Ramos (cell line): ENCODE measurements around the gene PRM3.

ENCODE experiments used
- in situ Hi-C: fragments of 300-500 bp; cut with MboI; formaldehyde crosslinking; loops from one replicate; pipeline ENCODE4 v1.14.3; 2022; ENCODE audit warnings: low sequenced_read_pairs; ENCODE audit not compliant: unreplicated experiment

PRM3 gene, protein sequence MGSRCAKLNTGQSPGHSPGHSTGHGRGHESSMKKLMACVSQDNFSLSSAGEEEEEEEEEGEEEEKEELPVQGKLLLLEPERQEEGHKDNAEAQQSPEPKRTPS

DNA sequence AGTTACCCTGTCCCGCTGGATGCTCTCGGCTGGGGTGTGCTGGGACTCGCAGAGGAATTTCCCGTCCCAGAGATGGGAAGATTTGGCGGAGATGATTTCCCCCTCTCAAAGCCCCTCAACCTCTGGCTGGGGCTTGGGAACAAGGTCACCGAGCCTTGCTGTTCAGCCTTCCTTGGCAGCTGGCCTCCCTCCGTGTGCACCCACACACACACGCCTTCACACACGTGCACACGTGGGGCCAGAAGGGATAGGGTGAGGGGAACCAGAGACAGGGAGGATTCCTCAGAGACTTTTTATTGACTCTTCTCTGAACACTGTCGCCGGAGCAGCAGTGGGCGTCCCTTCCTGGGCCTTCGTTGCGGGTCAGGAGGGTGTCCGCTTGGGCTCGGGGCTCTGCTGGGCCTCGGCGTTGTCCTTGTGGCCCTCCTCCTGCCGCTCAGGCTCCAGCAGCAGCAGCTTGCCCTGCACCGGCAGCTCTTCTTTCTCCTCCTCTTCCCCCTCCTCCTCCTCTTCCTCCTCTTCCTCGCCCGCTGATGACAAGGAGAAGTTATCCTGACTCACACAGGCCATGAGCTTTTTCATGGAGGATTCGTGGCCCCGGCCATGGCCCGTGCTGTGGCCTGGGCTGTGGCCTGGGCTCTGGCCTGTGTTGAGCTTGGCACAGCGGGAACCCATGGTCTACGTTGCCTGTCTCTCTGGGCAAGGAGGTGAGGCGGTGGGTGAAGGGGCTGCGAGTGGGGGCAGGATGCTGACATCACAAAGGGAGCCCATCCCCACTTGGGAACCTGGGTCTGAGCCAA lies at the start of gene PRM3:
Gene PRM3 (minus strand): TSS at position 709 of the 800 bp plus-strand sequence. CDS start 34 bp downstream, at position 675.
- in situ Hi-C loops: no loop called here

DNA sequence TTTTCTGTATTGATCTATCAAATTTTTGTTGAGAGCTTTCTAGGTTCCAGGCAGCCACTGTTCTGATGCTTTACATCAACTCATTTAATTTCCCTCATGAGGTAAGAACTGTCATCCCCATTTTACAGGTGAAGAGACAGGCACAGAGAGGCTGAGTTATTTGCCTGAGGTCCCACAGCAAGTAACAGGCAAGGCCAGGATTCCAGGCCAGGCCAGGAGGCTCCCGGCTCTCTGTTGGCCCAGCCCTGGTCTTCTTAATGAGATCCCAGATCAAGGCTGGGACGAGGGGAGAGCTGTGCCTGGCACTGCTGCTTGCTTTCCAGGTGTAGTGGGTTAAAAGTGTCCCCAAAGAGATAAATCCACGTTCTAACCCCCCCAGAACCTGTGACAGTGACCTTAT lies 49.4 kb upstream of the PRM3 start:
- in situ Hi-C loops: loop anchor here (25.0 kb wide), 2 partner anchors 639 to 989 kb away; partner anchors contain the start of gene TNFRSF17

DNA sequence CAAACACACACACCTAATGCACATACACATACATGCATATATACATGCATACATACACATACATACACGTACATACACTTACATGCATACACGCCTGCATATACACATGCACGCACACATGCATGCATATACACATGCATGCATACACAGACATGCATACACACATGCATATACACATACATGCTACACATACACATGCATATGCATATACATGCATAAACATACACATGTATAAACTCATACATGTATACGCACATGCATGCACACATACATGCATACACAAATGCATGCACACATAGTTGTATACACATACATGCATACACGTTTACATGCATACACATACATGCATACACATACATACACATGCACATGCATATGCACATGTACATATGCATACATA lies 48.2 kb upstream of the PRM3 start:
- in situ Hi-C loops: loop anchor here (25.0 kb wide), 2 partner anchors 641 to 991 kb away; partner anchors contain the start of gene TNFRSF17

DNA sequence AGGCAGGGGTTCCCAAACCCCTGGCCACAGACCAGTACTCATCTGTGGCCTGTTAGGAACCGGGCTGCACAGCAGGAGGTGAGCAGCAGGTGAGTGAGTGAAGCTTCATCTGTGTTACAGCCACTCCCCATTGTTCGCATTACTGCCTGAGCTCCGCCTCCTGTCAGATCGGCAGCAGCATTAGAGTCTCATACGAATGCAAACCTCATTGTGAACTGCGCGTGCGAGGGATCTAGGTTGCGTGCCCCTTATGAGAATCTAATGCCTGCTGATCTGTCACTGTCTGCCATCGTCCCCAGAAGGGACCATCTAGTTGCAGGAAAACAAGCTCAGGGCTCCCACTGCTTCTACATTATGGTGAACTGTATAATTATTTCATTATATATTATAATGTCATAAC lies 46.7 kb upstream of the PRM3 start:
- in situ Hi-C loops: loop anchor here (25.0 kb wide), 2 partner anchors 642 to 992 kb away; partner anchors contain the start of gene TNFRSF17

DNA sequence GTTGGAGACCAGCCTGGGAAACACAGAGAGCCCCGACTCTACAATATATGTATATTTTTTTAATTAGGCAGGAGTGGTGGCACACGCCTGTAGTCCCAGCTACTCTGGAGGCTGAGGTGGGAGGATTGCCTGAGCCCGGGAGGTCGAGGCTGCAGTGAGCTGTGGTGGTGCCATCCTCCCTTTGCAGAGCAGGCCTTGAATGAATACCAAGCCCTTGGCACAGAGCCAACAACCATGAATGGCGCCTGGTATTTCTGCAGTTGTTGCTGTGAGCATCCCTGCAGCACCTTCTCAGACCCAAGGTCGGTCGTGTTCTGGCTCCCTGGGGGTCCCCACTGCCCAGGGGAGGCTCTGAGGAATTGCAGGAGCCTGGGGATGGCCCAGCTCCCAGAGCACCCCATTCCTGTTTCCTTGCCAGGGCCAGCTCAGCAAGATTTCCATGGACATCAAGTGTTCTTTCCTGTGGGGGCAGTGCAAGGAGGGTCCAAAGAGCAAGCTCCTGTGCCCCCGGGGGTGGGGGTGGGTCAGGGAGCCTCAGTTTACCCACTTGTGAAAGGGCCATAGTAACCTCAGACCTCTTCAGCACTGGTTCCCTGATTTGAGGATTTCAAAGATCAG lies 46.2 kb upstream of the PRM3 start:
- in situ Hi-C loops: loop anchor here (25.0 kb wide), 2 partner anchors 643 to 993 kb away; partner anchors contain the start of gene TNFRSF17

DNA sequence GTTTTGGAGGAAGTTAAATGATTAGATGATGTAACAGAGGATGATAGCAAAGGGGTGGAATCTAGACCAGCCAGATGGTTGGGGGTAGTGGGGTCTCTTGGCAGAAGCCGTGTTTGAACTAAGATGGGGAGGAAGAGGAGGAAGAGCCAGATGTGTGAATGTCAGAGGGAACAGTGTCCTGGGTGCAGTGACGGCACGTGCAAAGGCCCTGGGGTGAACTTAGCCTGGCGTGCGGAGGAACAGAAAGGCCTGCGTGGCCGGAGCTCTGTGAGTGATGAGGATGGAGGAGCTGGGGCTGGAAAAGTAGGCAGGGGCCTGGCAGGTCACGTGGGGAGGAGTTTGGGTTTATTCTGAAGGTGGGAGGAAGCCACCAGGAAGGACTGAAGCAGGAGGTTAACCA lies 45.4 kb upstream of the PRM3 start:
- in situ Hi-C loops: loop anchor here (25.0 kb wide), 2 partner anchors 643 to 993 kb away; partner anchors contain the start of gene TNFRSF17

DNA sequence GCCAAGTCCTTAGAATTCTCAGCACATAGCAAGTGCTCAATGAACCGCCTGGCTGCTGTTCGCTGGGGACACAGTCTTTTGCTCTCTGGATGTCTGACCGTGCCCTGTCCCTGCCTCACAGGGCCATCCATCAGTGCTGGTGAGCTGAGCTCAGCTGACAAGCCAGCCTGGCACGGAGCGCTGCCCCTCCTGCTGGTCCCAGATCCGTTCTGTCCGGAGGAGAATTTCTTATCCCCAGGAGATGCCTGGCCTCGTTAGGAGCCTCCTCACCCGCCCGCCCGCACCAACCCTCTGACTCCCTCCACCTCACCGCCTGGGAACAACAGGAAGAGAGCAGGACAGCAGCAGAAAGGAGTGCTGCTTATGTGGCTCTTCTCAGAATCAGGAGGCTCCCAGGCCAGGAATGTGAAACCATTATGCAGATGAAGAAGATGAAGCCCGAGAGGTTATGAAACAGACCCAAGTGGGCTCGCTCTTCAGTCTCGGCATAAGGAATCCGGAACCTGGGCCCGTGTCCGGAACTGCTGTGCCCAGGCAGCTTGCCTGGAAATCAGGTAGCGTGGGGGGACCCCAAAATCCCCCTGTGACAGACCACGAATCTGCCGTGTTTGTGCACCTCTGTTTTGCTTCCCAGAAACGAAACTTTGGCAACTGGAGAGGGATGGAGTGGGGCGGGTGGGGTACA lies 43.0 kb upstream of the PRM3 start:
- in situ Hi-C loops: loop anchor here (25.0 kb wide), 2 partner anchors 646 to 996 kb away; partner anchors contain the start of gene TNFRSF17

DNA sequence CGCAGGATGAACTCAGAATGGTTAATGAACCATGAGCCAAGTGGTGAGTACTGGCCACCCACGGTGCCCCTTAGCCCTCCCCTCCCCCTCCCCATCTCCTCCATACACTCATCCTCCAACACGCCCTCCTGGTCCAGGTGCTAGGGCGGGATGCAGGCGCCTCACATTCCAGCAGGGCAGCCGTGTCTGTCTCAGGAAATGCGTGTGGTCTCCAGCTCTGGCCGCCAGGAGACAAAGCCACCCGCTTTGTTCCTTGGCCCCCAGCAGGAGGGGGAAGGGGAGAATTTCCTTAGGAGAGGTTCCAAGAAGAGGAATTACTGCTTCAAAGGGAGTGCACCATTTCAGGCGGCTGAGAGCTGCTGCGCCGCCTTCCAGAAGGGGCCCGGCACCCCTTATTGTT lies 42.1 kb upstream of the PRM3 start:
- in situ Hi-C loops: loop anchor here (25.0 kb wide), 2 partner anchors 647 to 997 kb away; partner anchors contain the start of gene TNFRSF17

DNA sequence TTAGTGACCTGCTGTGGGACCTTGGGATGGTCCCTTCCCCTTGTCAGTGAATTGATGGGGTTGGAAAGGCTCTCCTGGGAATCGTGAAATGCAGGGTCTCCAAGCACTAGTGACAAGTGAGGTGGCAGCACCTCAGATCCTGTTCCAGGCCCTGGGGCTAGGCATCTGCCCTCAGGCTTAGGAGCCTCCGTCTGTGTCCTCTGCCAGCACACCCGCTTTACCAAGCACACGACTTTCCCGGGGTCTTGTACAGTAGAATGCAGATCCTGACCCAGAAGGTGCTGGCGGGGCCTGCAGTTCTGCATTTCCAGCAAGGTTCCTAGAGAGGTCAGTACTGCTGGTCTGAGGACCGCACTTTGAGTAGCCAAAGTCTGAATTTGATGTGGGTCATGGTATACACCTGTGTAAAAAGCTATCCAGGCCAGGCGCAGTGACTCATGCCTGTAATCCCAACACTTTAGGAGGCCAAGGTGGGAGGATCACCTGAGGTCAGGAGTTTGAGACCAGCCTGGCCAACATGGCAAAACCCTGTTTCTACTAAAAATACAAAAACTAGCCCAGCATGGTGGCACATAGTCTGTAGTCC lies 41.0 kb upstream of the PRM3 start:
- in situ Hi-C loops: loop anchor here (25.0 kb wide), 2 partner anchors 648 to 998 kb away; partner anchors contain the start of gene TNFRSF17

DNA sequence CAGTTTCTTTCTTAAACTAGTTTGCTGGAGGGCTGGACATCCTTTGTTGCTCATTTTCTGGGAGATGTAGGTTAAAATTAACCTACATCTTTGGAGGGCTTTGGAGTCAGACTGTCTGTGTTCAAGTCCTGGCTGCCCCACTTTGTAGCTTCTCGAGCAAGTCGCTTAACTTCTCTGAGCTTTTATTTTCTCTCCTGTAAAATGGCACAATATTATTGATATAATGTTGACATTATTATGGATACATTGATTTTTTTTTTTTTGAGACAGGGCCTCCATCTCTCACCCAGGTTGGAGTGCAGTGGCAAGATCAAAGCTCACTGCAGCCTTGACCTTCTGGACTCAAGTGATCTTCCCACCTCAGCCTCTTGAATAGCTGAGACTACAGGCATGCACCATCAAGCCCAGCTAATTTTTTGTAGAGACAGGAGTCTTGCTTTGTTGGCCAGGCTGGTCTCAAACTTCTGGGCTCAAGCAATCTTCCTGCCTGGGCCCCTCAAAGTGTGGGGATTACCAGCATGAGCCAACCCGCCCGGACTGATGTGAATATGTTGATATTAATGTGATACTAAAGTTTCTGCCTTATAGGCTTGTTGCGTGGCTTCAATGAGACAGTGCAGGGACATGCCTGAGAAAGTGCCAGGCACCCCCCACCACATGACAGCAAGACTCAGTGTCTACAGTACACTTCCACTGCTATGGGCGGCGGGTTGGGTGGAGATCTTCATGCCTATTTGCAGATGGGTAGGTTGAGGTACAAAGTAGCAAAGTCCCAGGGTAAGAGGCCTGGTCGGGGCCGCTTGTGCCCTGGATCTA lies 40.3 kb upstream of the PRM3 start:
- in situ Hi-C loops: loop anchor here (25.0 kb wide), 2 partner anchors 649 to 999 kb away; partner anchors contain the start of gene TNFRSF17

DNA sequence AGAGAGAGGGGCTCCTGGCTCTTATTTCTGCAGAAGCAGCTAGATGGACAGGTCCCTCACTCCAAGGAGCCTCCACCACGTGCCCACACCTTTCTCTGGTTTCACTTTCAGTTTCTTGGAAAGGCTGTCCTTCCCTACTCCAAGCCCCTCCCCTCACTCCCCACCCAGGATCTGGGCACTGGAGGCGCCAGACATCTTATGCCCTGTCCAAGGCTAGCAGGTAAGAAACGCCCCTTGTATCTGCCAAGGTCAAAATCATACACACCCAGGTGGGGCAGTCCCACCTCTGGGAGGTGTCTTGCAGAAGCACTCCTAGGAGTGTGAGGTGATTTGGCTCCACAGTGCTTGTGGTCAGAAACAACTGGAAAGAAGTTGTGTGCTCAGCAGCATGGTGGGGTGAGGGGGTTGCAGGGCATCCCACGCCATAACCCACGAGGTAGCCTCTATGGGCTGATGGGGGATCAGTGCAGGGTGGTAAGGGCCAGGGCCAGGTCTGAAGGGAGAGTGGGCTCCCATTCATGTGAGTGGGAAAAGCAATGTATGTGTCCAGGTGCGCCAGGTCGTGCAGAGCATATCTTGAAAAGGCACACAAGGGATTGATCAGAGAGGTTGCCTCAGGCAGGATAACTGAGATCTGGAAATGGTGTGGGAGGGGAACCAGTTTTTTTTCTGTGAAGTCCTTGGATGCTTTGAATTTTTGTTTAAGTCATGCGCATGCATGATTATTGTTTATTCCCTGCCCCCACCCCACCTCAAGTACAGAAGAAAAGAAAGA lies 39.5 kb upstream of the PRM3 start:
- in situ Hi-C loops: loop anchor here (25.0 kb wide), 2 partner anchors 649 to 999 kb away; partner anchors contain the start of gene TNFRSF17

DNA sequence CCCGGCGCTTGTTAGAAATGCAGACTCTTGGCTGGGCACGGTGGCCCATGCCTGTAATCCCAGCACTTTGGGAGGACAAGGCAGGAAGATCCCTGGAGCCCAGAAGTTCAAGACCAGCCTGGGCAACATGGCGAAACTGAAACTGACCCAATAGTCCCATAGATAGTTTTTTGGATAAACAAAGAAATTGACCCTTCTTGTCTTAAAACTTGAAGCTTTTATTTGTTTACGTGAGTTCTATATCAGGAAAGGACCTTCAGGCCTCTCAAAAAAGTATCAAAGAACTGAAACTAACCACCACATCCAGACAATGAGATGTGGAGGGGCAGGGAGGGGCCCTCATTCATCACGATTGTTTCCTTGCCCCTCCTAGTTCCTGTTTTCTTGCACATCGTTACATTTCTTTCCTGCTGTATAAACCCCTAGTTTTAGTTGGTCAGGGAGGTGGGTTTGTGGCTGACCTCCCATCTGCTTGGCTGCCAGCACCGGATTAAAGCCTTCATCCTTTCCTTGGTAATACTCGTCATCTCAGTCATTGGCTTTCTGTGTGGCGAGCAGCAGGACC lies 37.6 kb upstream of the PRM3 start:
- in situ Hi-C loops: loop anchor here (25.0 kb wide), 2 partner anchors 651 to 1001 kb away; partner anchors contain the start of gene TNFRSF17

DNA sequence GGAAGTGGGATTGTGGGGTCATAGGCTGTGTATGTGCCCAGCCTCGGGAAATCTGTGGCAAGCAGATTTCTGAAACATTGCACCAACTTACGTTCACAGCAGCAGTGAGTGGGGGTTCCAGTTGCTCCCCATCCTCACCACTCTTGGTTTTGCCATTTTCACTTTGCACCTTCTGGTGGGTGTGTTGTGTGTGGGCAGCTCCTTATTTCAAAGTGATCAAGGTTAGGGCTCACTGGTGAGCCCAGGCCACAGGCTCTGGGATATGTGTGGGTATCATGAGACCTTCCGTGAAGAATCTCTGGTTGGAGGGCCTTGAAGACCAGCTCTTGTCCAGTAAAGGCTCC lies 37.2 kb upstream of the PRM3 start:
- in situ Hi-C loops: loop anchor here (25.0 kb wide), 2 partner anchors 652 to 1002 kb away; partner anchors contain the start of gene TNFRSF17

DNA sequence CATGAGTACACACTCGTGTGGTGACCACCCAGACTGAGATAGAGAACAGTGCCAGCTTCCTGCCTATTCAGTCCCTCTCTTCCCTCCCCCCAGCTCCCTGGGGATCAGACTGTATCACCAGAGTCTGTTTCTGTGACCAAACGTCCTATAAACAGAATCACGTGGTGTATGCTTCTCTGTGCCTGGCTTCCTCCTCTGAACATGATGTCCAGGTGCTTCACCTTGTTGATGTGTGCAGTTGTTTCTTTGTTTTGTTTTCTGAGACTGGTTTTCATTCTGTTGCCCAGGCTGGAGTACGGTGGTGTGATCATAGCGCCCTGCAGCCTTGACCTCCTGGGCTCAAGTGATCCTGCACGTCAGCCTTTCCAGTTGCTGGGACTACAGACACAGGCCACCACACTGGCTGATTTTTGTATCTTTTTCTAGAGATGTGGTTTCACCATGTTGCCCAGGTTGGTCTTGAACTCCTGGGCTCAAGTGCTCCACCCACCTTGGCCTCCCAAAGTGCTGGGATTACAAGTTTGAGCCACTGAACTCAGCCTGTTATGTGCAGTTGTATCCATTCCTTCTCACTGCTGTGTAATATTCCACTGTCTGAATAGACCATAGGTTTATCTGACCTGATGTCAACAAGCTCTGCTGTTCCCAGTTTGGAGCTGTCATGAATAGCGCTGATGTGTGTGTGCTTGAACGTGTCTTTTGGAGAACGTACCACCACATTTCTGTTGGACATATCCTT lies 36.6 kb upstream of the PRM3 start:
- in situ Hi-C loops: loop anchor here (10.0 to 25.0 kb wide), 3 partner anchors 315 to 1002 kb away; partner anchors contain the start of gene TNFRSF17

DNA sequence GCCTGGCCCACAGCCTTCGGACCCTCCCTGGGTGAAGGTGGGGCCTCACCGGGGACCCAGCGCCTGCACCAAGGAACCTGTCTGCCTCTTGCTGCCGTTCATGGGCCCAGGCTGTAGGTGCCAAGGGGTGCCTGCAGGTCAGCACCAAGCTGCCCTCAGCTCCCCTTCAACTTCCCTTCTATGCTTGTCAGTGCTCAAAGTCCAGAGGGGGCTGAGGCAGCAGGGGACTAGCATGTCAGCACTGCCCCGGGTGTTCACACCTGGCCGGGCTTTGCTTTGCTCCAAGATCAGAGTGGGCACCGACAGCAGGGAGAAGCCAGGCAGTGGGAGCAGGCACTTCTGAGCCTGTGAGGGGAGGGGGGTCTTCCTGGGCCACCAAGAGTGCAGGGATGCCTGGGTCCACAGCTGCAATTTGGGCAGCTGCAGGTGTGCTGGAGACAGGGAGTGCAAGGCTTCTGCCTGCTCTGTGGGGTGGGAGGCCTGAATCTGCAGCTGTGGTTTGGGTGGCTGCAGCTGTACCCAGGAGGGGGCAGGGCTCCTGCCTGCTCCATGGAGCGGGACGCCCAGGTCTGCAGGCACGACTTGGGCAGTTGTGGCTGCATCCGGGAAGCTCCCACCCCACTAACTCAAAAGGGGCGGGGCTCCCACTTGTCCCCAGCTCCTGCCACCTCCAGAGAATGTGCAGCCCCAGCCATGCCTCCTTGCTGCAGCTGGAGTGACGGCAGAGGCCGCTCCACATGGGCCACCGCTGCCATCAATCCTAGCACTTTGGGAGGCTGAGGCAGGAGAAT lies 35.3 kb upstream of the PRM3 start:
- in situ Hi-C loops: loop anchor here (10.0 to 25.0 kb wide), 3 partner anchors 316 to 1004 kb away; partner anchors contain the start of gene TNFRSF17
